ENCODE results near the gene RASEF.

DNA sequence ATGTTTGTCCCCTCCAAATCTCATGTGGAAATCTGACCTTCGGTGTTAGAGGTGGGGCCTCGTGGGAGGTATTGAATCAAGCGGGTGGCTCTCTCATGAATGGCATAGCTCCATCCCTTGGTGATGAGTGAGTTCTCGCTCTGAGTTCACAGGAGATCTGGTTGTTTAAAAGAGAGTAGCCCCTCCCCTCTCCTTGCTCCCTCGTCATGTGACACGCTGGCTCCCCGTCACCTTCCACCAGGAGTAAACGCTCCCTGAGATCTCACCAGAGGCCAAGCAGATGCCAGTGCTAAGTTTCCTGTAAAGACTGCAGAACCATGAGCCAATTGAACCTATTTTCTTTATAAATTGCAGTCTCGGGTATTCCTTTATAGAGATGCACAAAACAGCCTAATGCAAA is 74.5 kb downstream of the RASEF start:
- TF ChIP-seq, protein P1, sequence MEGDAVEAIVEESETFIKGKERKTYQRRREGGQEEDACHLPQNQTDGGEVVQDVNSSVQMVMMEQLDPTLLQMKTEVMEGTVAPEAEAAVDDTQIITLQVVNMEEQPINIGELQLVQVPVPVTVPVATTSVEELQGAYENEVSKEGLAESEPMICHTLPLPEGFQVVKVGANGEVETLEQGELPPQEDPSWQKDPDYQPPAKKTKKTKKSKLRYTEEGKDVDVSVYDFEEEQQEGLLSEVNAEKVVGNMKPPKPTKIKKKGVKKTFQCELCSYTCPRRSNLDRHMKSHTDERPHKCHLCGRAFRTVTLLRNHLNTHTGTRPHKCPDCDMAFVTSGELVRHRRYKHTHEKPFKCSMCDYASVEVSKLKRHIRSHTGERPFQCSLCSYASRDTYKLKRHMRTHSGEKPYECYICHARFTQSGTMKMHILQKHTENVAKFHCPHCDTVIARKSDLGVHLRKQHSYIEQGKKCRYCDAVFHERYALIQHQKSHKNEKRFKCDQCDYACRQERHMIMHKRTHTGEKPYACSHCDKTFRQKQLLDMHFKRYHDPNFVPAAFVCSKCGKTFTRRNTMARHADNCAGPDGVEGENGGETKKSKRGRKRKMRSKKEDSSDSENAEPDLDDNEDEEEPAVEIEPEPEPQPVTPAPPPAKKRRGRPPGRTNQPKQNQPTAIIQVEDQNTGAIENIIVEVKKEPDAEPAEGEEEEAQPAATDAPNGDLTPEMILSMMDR (conservative IDR thresholded peaks at IDR 0.05; ENCODE audit: low read depth, low read length) = no peak
- no peak for TF ChIP-seq EZH2phosphoT487 (IDR thresholded peaks at IDR 0.05; ENCODE audit: borderline replicate concordance, low read length)
